Activated naive CD4-positive, alpha-beta T cell treated with anti-CD3 and anti-CD28 coated beads, Interleukin-2, amount 50 U/mL, for 72 hours (primary cell): Measurements from ENCODE around the gene RGL1. TPM values are rescaled to one million over a fixed set of nuclear protein-coding genes. Genes with fewer than 3 reads are reported as not detected.

Experiments
- ATAC-seq, 2 donors: fragments of 150-1000 bp; cut with Tn5 transposase; 2 replicates each; pipeline ENCODE4 v1.10.0; 2021; ENCODE audit warnings: mild to moderate bottlenecking in 2 of 2, moderate library complexity in 2 of 2
- DNase-seq, 2 donors: peaks; one replicate each; pipeline ENCODE4 v3.0.0; 2021 to 2022; ENCODE audit warnings: low spot score in 2 of 2
- H3K27ac Mint-ChIP-seq, 2 donors: one replicate each; pipeline ENCODE4 v1.8.0; 2022; ENCODE audit warnings: mild to moderate bottlenecking in 2 of 2, mixed read lengths in 2 of 2
- H3K36me3 Mint-ChIP-seq, 2 donors: one replicate each; pipeline ENCODE4 v1.8.0; 2022; ENCODE audit warnings: mixed read lengths in 2 of 2
- H3K9me3 Mint-ChIP-seq, 2 donors: one replicate each; pipeline ENCODE4 v1.8.0; 2022; ENCODE audit warnings: mixed read lengths in 2 of 2
- total RNA-seq, 2 donors: library from RNA; stranded (reverse); gene quantifications; one replicate each; pipeline ENCODE4 v1.2.3, GENCODE V29; 2022

Gene RGL1
- total RNA-seq, 2 donors from 2014 or later: 3.2 TPM

GRCh38 chr1:183958958-183959357, 154.0 kb downstream of the RGL1 start:
- Mint-ChIP-seq H3K27ac (no peak overlapping the region), H3K9me3 (peaks cover 0 to 8% of the 10 kb centered on the region in 2 donors), H3K36me3 (no peaks in the 10 kb centered on the region)
- ATAC-seq (no peak), DNase-seq (no peak)

- no peaks in the 10 kb centered on the region for H3K36me3 Mint-ChIP-seq
- H3K9me3 Mint-ChIP-seq: peaks cover 0 to 8% of the 10 kb centered on the region in 2 donors
- ATAC-seq (no peak), DNase-seq (no peak)
- no peak overlapping the region for H3K27ac Mint-ChIP-seq
These were observed 156.2 kb downstream of the RGL1 start for GRCh38 chr1:183961132-183961531.

- H3K9me3 Mint-ChIP-seq: peaks cover 0 to 8% of the 10 kb centered on the region in 2 donors
- H3K27ac Mint-ChIP-seq: no peak overlapping the region
- DNase-seq: no peak
- H3K36me3 Mint-ChIP-seq: no peaks in the 10 kb centered on the region
- no peak for ATAC-seq
These were observed 158.0 kb downstream of the RGL1 start for GRCh38 chr1:183962903-183963302.

GRCh38 chr1:183965726-183966125, 160.8 kb downstream of the RGL1 start:
- Mint-ChIP-seq H3K27ac (no peak overlapping the region), H3K9me3 (peaks cover 0 to 8% of the 10 kb centered on the region in 2 donors), H3K36me3 (no peaks in the 10 kb centered on the region)
- no peak for DNase-seq
- no peak for ATAC-seq

GRCh38 chr1:183966487-183966886, 161.6 kb downstream of the RGL1 start:
- peak in 1 of 2 donors; percentile 55 for ATAC-seq
- Mint-ChIP-seq H3K36me3 (no peaks in the 10 kb centered on the region), H3K27ac (no peak overlapping the region), H3K9me3 (peaks cover 0 to 8% of the 10 kb centered on the region in 2 donors)
- no peak for DNase-seq

- ATAC-seq: peak in 1 of 2 donors; percentile 34
- no peak overlapping the region for H3K27ac Mint-ChIP-seq
- peaks cover 0 to 1% of the 10 kb centered on the region in 2 donors for H3K9me3 Mint-ChIP-seq
- DNase-seq: no peak
- no peaks in the 10 kb centered on the region for H3K36me3 Mint-ChIP-seq
These were observed 163.0 kb downstream of the RGL1 start for GRCh38 chr1:183967914-183968313.

- ATAC-seq (no peak), DNase-seq (no peak)
- Mint-ChIP-seq H3K27ac (no peak overlapping the region), H3K36me3 (no peaks in the 10 kb centered on the region), H3K9me3 (no peaks in the 10 kb centered on the region)
These were observed 163.5 kb downstream of the RGL1 start for GRCh38 chr1:183968386-183968785.

GRCh38 chr1:183970516-183971300, 165.8 kb downstream of the RGL1 start:
- Mint-ChIP-seq H3K27ac (no peak overlapping the region), H3K9me3 (no peaks in the 10 kb centered on the region), H3K36me3 (no peaks in the 10 kb centered on the region)
- no peak for DNase-seq
- ATAC-seq: no peak

- ATAC-seq (no peak), DNase-seq (no peak)
- H3K27ac Mint-ChIP-seq: no peak overlapping the region
- no peaks in the 10 kb centered on the region for H3K9me3 Mint-ChIP-seq
- no peaks in the 10 kb centered on the region for H3K36me3 Mint-ChIP-seq
These were observed 170.7 kb downstream of the RGL1 start for GRCh38 chr1:183975651-183976050.

- H3K9me3 Mint-ChIP-seq: no peaks in the 10 kb centered on the region
- ATAC-seq (no peak), DNase-seq (no peak)
- H3K36me3 Mint-ChIP-seq: no peaks in the 10 kb centered on the region
- H3K27ac Mint-ChIP-seq: no peak overlapping the region
These were observed 172.8 kb downstream of the RGL1 start for GRCh38 chr1:183977717-183978116.

Other genes starting within 250 kb of the RGL1 start
- 1 to 10 TPM; 4.3 to 9.1 TPM for gene NCF2, start 214.7 kb upstream of the RGL1 start, total RNA-seq
- gene ARPC5, start 169.3 kb upstream of the RGL1 start, total RNA-seq: 100 to 1,000 TPM; 183 to 213 TPM
- gene APOBEC4, start 151.8 kb upstream of the RGL1 start, total RNA-seq: not detected
- 1 to 10 TPM in 1 of 2 donors, under 1 TPM in 1; 0.07 to 1.0 TPM for gene COLGALT2, start 232.6 kb downstream of the RGL1 start, total RNA-seq
- gene TSEN15, start 246.6 kb downstream of the RGL1 start, total RNA-seq: 10 to 100 TPM; 12.0 to 27.7 TPM